ENCODE data around the gene KRI1. TPM values are rescaled to one million over a fixed set of nuclear protein-coding genes. Genes with fewer than 3 reads are reported as not detected.

Gene KRI1
- total RNA-seq, 1 experiment from 2014 or later, result 24.5 TPM

- TF ChIP-seq EZH2 (IDR thresholded peaks at IDR 0.05; ENCODE audit: low read depth) (no peak), CTCF (conservative IDR thresholded peaks at IDR 0.05) (no peak)
- ChIA-PET CTCF (interaction anchor here (0.7 kb wide), 1 partner anchor 17 kb away, joined by 6 read pairs; no protein-coding TSS in a partner anchor), POLR2A (ENCODE audit: unreplicated experiment) (interaction anchor here (0.6 kb wide), 1 partner anchor 20 kb away, joined by 9 read pairs; the partner anchor contains the start of gene ATG4D)
Observed at GRCh38 chr19:10523135-10523636, 42.6 kb downstream of the KRI1 start.

GRCh38 chr19:10521461-10522171, 44.2 kb downstream of the KRI1 start:
- Histone ChIP-seq H3F3A (ENCODE audit: insufficient read depth, low read depth) (peaks cover 30% of the 10 kb centered on the region), H4K20me1 (ENCODE audit: insufficient read depth) (0 out of 2 replicates have a peak, but pooled peaks cover 4% of the 10 kb centered on the region), H3K4me3 (no peak overlapping the region), H3K4me2 (no peak overlapping the region), H3K27me3 (ENCODE audit: insufficient read depth, low read depth) (peaks cover 4% of the 10 kb centered on the region; the same call in 1 of the 2 replicates), H3K9me2 (ENCODE audit: insufficient read depth) (no peaks in the 10 kb centered on the region), H3K4me1 (replicated peaks; ENCODE audit: insufficient read depth) (peaks cover 22% of the 10 kb centered on the region), H3K79me2 (ENCODE audit: low read depth) (no peaks in the 10 kb centered on the region), H3K36me3 (ENCODE audit: low read depth) (no peaks in the 10 kb centered on the region), H3K9me3 (ENCODE audit: insufficient read depth, low read depth) (no peaks in the 10 kb centered on the region), H3K27ac (no peak overlapping the region), H2AFZ (no peak overlapping the region)
- TF ChIP-seq CTCF (conservative IDR thresholded peaks at IDR 0.05) (no peak), EZH2 (IDR thresholded peaks at IDR 0.05; ENCODE audit: low read depth) (no peak)
- CTCF ChIA-PET, result interaction anchor here (0.6 kb wide), 1 partner anchor 12 kb away, joined by 3 read pairs; no protein-coding TSS in a partner anchor
- POLR2A ChIA-PET (ENCODE audit: unreplicated experiment), result no interaction called here
- no TSS peak for BruUV-seq (replicated peaks)
- intact Hi-C loops (cut with micrococcal nuclease; ENCODE audit: unreplicated experiment), result no loop called here
- DNase-seq, result no peak

More at GRCh38 chr19:10523135-10523636, 42.6 kb downstream of the KRI1 start:
- Histone ChIP-seq H3F3A (ENCODE audit: insufficient read depth, low read depth) (peaks cover 23% of the 10 kb centered on the region), H3K4me1 (replicated peaks; ENCODE audit: insufficient read depth) (peaks cover 14% of the 10 kb centered on the region), H3K9me3 (ENCODE audit: insufficient read depth, low read depth) (no peaks in the 10 kb centered on the region), H3K4me2 (no peak overlapping the region), H3K79me2 (ENCODE audit: low read depth) (no peaks in the 10 kb centered on the region), H4K20me1 (ENCODE audit: insufficient read depth) (0 out of 2 replicates have a peak, but pooled peaks cover 4% of the 10 kb centered on the region), H3K27ac (no peak overlapping the region), H3K4me3 (no peak overlapping the region), H3K27me3 (ENCODE audit: insufficient read depth, low read depth) (peaks cover 4% of the 10 kb centered on the region; the same call in 1 of the 2 replicates), H3K36me3 (ENCODE audit: low read depth) (no peaks in the 10 kb centered on the region), H3K9me2 (ENCODE audit: insufficient read depth) (no peaks in the 10 kb centered on the region), H2AFZ (no peak overlapping the region)
- no peak for DNase-seq
- no TSS peak for BruUV-seq (replicated peaks)
- intact Hi-C loops (cut with micrococcal nuclease; ENCODE audit: unreplicated experiment), result no loop called here

- intact Hi-C loops (cut with micrococcal nuclease; ENCODE audit: unreplicated experiment), result no loop called here
- Histone ChIP-seq H3K4me1 (replicated peaks; ENCODE audit: insufficient read depth) (peaks cover 28% of the 10 kb centered on the region), H3K27me3 (ENCODE audit: insufficient read depth, low read depth) (peaks cover 4% of the 10 kb centered on the region; the same call in 1 of the 2 replicates), H3K27ac (no peak overlapping the region), H3K9me3 (ENCODE audit: insufficient read depth, low read depth) (no peaks in the 10 kb centered on the region), H3K79me2 (ENCODE audit: low read depth) (no peaks in the 10 kb centered on the region), H3K9me2 (ENCODE audit: insufficient read depth) (no peaks in the 10 kb centered on the region), H3K4me2 (peak overlapping the region; percentile 47), H3K36me3 (ENCODE audit: low read depth) (no peaks in the 10 kb centered on the region), H3F3A (ENCODE audit: insufficient read depth, low read depth) (peaks cover 33% of the 10 kb centered on the region), H2AFZ (no peak overlapping the region), H3K4me3 (no peak overlapping the region), H4K20me1 (ENCODE audit: insufficient read depth) (0 out of 2 replicates have a peak, but pooled peaks cover 4% of the 10 kb centered on the region)
- DNase-seq, result peak; percentile 54 to 68
- BruUV-seq (replicated peaks), result no TSS peak
- POLR2A ChIA-PET (ENCODE audit: unreplicated experiment), result interaction anchor here (0.6 kb wide), 2 partner anchors 13 to 55 kb away, joined by 3 read pairs; no protein-coding TSS in a partner anchor
- CTCF ChIA-PET, result no interaction called here
- TF ChIP-seq CTCF (conservative IDR thresholded peaks at IDR 0.05) (no peak), EZH2 (IDR thresholded peaks at IDR 0.05; ENCODE audit: low read depth) (no peak)
Observed at GRCh38 chr19:10520652-10521318, 45.0 kb downstream of the KRI1 start.
